ENCODE results near the gene SNX9.
A peak's percentile ranks its signal among the peaks of the same experiment; 100 is the strongest.
"Not testable (repeated sequence)": the region's sequence is repeated elsewhere in the genome, so short reads cannot be mapped to it uniquely, and the experiment has no call there.

SNX9 gene

DNA sequence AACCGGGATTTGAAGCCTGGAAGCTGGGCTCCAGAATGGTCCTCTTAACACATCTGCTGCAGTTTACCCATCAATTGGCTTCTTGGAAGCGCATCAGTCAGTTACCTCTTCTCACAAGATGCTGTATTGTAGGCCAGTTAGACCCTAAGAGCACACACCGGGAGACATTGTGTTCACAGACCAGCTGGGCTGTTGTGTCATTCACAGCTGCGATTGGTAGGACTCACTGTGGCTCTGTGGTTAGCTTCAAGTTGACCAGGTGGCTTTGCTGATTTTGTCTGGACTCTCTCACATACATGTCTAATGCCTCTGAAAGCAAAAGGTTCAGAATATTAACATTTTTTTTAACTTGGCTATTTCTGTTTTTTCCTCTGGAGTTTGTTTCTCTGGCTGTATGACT is 64.8 kb downstream of the SNX9 start:
- no peak for DNase-seq (ENCODE audit: low read depth)

DNA sequence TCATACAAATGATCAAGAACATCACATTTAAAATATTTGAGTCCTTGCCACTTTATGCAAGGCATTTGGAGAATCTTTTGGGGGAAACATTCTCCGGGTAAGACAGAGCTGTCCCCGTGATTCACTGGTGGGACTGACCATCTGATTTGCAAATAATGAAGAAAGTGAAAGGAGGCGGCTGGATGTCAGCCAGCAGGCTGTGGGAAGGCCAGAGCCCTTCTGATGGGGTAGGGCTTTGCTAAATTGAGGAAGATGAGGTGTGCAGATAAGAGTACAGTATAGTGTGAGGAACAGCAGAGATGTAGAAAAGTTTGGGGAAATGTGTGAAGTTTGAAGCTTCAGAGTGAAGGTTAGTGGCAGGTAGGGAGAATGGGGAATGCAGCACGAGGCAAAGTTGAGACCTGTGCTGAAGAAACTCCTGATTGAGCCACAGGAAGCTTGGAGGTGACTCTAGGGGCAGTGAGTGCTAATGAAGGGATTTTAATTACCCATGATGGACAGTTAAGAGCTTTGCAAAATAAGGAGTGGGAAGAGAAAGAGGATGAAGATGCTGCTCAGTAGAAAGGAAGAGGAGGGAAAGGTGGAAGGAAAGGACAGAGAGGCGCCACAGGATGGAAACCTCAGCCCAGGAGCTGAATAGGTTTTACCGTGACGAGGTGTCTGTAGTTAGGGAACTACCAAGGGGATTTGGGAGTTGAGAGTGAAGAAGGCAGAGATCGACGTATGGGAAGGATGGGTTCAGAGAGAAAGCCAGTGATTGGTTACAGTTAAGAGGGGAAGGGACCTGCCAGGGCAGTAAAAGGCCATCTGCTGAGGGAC is 68.7 kb downstream of the SNX9 start:
- no peak for DNase-seq (ENCODE audit: low read depth)

DNA sequence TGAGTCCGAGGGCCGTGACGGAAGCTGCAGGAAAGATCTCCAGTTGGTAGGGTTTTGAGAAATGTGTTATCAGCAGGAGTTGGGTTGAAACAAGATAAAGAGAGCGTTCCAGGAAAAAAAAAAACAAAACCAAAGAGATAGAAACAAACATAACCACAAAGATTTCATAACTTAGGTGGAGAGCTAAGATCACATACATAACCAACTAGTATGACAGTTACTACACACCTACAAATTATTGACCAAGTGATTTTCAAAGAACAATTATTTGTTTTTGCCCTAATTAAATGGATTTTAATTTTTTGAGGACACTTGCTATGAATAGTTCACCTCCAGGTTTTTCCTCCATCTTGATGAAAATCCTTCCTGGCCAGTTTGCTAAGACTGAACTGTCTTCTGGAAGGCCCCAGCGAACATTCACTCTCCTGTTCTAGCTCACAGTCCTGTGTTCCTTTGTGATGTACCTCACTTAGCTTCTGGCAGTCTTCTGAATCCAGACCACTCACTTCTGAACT is 69.4 kb downstream of the SNX9 start:
- no peak for DNase-seq (ENCODE audit: low read depth)

DNA sequence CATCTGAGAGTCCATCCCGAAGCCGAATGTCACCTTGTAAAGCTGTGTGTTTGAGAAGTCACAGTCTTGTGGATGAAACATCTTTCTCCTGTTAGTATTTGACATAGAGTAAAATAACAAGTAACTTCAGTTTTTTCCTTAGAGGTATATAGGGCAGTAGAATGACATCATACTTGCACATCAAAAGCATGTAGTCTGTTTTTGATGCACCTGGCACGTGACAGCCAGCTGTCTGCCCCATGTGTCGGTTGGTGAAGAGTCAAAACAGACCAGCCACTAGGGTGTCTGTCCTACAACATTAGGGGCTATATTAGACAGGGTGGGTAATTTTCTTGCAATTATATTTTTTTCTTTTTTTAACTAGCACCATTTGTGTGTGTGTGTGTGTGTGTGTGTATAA is 70.2 kb downstream of the SNX9 start:
- DNase-seq (ENCODE audit: low read depth): no peak

DNA sequence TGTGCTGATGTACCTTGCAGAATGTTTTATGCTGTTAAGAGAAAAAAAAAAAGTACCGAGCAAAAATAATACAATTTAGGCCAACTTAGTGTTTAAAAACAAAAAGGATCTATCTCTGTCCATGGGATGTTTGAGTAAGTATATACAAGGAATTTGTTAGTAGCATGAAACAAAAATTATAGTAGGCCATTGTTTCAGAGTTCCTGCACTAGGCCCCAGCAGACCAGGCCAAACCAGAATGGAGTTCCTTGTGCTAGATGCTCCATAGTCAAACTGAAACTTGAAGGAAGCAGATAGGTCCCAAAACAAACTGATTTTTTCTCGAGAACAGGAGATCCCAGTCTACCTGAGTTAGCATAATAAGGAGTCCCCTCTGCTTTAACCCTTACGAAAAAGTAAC is 72.5 kb downstream of the SNX9 start:
- DNase-seq (ENCODE audit: low read depth): no peak

DNA sequence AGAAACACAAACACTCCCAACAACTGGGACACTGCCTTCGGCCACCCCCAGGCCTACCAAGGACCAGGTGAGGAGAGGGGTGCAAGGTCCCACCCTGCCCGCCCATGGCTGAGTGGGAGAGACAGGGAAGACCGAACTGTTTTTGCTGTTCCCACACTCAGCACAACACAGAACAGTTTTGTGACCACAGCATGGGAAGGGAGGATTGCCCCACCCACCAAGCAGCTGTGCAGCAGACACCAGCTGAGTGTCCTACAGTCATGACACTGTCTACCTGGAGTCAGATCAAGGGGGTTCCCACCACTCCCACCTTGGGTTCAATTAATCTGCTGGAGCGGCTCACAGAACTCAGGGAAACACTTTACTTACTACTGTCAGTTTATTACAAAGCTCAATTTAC is 73.9 kb downstream of the SNX9 start:
- DNase-seq (ENCODE audit: low read depth): no peak

DNA sequence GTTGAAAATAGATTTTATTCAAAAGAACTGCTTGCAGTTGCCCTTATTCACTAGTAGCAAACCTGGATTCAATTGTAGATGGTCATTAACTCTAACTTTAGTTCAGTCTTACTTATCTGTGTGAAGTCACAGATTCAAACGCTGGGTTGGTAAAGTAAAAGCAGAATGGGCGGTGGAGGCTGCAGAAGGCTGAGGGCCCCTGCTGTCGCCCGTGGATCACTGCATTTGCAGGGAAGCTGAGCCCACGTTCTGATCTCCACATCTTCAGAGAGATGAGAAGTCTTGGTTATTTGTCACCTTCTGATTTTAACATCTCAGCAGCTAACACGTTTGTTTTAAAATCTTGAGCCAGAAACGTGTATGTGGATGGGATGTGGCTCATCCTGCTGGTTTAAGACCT is 75.1 kb downstream of the SNX9 start:
- DNase-seq (ENCODE audit: low read depth): no peak

DNA sequence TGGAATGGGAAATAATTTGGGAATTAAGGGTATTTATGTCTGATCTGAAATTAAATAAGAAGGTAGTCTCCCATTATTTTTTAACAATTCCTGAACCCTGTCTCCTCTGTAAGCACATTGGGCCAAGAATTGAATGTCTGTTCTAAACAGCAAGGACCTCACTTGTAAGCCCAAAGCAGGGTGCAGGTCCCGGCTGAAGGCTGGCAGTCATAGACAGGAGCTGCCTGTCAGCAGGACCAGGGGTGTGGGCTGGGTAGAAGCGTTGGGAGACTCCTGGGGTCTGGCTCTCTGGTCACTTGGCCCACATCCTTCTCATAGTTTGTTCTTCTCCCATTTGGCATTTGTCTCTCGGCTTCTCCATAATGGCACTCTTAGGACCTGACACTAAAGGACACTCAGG is 75.6 kb downstream of the SNX9 start:
- no peak for DNase-seq (ENCODE audit: low read depth)

DNA sequence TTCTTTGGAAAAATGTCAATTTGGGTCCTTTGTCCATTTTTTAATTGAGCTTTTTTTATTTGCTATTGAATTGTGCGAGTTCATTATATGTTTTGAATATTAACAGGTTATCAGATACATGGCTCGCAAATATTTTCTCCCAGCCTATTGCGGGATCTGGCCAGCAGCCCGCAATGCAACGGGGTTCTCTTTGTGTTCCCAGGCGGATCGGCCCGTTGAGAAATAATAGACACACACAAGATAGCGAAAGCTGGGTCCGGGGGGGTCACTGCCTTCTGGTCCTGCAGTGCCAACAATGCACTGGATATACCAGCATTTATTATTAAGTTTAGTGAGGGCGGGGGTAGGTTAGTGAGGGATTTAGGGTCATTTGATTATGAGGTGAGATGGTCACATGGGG is 77.2 kb downstream of the SNX9 start:
- DNase-seq (ENCODE audit: low read depth): not testable (repeated sequence)

DNA sequence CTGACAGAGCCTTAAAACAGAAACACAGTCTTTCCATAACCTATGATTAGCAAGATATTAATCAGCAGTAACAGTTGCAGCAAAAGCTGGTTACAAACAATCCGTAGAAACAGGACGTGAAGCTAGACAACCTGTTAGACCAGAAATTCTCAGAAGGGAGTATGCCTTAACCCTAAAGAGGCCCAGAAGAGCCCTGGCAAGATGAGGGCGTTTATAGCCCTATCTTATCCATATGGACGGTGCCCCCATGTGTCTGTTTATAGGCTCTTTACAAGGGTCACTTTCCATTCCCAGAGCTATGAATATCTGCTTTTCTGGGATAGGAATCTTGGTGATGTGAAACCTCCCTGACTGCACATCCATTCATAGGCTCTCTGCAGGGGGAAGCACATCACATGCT is 77.7 kb downstream of the SNX9 start:
- peak; percentile 11 for DNase-seq (ENCODE audit: low read depth)

DNA sequence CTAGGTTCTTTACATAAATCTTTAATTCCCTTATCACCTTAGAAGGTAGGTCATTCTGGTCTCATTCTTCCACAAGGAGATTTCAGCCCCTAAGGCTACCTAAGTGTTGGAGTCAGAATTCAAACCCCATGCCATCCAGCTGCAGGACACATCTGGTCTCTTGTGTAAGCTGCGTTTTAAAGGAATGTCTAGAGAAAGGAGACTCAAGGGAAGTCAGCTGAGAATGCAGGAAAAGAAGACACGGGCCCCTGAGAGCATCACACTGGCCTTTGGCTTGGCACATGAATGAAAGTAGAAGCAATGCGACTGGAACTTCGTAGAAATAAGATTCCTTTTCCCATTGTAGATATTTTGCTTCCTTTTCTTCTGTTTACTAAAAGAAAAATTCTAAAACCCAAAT is 82.0 kb downstream of the SNX9 start:
- no peak for DNase-seq (ENCODE audit: low read depth)

DNA sequence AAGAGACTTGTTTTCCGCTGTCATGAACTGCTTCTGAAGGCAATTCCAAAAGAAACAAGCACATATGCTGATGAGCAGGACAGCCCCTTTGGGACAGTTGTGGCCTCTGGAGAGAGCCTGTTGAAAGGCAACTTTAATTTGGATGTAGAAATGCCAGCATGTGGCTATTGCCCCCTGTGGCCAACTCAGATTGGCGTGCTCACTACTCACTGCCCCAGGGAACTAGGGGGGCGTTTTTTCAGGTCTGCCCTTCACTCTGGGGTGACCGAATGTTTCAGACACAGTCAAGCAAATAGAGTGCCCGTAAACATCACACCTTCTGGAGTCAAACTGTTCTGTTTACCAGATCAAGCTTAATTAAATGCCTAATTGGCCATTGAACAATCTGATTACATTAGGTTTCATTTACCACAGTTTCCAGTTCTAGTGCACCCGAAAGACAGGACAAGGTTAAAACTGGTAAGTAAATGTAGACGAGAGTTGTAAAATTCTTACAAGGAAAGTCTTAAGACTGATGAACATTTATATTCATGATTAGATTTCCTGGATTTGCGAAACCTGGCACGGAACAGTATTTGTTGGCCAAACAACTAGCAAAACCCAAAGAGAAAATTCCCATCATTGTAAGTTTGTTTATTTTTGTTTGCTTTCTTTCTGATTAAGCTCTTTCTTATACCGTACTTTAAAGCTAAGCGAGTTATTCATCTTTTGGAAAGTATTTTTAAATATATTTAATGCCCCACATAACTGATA is 82.7 kb downstream of the SNX9 start:
- no peak for DNase-seq (ENCODE audit: low read depth)

DNA sequence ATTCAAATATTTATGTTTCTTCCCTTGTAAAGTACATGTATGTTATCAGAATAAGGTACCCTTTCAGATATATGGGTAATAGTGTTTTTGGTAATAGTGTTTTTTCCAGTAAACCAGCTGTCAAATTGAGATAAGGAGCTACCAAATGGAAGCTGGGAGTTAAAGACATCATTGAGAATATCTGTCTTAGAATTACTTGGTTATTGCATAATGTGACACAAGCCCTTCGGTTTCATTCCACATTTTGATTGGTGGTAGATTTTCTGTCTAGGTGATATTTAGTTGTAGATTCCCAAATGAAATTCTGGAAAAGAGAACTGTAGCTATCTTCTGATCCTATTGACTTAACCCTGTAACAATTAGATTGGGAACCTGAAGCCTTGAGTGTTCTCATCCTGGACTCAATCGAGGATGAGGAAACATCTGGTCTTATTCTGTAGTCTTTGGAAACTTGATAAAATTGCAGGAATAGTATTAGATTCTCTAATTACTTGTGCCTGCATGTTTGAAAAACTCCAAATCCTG is 83.6 kb downstream of the SNX9 start:
- DNase-seq (ENCODE audit: low read depth): no peak

DNA sequence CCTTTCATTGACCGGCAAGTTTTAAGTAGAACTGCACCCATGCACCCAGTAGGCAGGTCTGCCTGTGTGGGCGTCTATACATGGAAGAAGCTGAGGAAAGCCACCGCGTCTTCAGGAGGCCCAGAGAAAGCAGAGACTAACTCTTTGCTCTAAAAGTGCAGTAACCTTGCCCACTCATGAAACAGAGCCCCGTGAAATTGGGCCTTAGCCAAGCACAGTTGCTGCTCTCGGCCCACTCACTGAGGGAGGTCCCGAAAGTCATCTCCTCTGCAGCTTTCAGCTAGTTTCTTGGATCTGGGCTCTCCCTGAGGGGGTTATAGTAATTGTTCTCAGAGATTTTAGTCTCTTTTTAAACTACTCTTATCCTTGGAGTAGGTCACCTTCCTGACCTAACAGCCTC is 84.6 kb downstream of the SNX9 start:
- no peak for DNase-seq (ENCODE audit: low read depth)

DNA sequence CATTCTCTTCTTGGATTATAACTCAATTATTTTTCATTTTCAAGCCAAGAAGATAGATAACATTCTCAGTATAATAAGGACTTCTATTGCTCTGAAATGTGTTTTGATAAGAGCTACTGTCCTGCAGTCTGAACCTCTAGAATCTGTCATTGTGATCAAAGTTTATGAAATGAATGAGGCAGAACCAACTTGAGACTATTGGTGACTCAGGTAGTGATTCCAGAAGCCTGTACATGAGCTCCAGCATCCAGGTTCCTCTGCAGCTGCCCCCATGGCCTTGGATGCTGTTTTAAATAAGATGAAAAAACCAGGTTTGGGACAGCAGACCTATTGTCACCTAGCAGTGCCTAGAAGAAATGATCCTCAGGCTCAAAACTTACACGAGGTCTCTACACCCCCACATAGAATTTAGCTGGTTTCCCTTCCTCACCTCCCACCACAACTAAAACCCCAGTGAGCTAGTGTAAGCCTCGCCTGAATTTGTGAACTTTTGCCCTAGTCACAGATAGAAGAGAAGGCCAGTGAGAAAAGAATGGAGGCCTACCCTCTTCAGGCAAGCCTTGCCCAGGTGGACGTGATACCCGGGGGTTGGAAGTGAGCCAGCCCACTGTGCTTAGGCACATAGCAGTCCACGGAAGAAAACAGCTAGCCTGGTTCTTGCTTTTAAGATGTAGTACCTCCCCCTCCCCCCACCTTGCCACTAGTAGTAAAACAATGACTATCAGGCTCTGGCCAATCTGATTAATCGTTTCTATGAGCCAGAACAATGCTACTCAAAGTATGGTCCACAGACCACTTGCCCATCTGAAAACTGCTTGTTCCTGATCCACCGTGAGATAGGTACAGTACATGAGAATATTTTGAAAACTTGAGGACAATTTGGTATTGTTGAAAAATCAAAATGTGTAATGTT is 85.6 kb downstream of the SNX9 start:
- no peak for DNase-seq (ENCODE audit: low read depth)

DNA sequence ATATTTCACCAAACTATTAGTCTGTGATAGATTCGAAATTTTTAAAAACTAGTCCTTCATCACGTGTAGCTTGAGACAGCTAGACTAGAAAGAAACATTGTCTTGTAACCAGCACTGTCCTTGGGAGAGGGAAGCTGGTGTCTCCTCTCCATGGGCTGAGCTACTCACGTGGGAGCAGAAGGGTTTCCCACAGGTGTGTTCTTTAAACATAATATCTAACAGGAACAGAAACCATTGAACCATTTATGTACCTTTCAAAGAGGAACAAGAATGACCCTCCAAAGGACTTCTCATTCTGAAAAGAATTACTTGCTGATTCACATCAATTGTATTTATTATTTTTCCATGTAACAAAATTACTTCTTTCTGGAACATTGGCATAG is 86.2 kb downstream of the SNX9 start:
- no peak for DNase-seq (ENCODE audit: low read depth)

DNA sequence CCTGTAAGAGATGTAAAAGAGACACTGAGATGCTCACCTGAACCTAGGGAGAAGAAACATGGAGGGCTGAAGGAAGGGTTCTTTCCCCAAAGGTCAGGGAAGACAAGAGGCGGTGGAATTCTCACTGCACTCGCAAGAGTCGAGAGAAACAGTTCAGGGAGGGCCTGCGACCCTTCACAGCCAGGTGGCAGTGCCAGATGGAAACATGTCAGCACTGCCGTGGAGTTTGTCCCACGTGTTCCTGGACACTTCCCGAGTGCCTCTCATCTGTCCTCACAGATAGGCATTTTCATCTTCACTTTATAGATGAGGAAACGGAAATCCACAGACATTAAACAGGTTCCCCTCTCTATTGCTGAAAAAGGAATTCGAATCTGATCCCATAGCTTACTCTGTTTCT is 88.2 kb downstream of the SNX9 start:
- no peak for DNase-seq (ENCODE audit: low read depth)

DNA sequence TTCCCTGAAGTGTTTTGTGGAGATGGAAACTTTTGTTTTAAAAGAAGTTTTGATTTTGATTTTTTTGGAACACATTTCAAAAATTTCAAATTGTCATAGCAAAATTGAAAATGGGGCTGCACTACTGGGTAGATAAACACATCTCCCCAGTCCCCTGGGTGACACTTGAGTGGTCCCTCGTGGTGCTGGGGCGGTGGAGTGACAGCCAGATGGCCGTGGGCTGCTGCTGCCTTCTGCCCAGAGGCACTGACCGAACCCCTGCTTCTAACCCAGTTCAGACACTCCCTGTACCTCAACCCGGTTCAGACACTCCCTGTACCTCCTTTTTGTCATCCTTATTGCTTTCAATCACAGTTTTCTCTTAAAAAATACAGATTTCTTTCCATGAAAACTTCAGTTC is 88.7 kb downstream of the SNX9 start:
- DNase-seq (ENCODE audit: low read depth): no peak

DNA sequence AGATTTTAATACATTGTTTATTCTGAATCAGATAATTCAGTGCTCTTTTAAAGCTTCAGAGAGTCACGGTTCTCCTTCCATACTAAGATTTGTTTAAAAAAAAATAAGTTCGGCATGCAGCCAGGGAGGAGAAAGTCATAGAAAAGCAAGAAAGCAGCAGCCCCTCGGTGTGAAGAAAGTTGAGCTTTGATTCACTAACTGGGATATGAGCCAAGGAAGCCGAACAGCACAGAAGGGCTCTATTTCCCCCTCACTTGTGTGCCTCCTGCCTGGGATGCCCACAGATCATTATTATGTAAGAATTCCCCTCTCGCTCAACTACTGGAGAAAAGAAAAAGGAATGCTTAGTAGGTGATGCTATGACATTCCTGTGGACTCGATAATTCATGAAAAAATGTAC is 89.3 kb downstream of the SNX9 start:
- DNase-seq (ENCODE audit: low read depth): peak; percentile 80

DNA sequence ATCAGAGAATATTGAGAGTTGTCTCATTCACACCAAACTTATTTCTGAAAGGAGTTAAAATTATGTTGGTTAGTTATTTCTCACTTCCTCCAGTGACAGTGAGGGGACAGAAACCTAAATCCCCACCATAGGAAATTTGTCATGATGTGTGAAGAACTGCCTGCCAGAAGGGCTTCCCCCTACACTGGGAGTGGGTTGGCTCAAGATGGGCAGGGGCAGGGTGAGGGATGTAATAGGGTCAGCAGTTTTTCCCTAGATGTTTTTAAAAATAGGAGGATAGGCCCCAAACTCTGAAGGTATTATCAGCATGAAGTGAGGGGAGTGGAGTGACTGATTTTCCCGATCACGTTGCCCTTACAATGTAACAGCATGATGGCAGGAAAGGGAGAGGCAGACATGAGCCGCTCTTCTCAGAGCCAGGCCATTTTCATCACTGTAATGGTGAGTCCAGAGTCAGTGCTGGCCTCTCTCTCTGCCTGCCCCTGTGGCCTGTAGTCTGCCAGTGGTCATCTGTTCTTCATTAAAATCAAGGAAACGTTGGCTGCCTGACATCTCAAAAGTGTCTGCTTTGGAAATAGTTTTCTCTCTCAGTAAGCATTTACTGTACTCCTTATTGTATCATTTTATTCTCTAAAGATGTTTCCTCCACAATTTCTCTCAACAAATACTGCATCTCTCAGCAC is 98.8 kb downstream of the SNX9 start:
- no peak for DNase-seq (ENCODE audit: low read depth)

DNA sequence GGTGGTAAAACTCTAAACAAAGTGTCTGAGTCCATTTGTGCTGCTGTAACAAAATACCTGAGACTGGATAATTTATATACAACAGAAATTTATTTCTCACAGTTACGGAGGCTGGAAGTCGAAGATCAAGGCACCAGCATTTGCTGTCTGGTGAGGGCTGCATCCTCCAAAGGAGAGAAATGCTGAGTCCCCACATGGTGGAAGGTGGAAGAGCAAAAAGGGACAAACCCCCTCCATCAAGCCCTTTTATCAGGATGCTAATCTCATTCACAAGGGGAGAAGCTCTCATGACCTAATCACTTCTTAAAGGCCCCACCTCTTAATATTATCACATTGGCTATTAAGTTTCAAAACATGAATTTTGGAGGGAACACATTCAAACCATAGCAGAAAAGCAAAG is 102.7 kb downstream of the SNX9 start:
- DNase-seq (ENCODE audit: low read depth): no peak

DNA sequence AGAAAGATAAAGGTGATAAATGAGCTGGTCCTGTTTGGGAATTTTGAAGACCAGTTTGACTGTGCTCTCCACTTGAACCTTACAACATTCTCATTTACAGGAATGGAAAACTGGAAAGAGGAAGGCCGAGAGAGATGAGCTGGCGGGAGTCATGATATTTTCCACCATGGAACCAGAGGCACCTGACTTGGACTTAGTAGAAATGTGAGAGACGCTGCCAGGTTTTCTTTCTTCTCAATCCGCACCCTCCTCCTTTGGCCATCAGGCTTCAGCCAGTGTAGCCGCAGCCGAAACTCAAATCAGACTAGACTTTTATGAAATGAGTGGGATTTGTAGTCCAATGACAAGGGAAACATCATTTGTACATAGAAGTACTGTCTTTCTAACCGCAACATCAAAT is 104.0 kb downstream of the SNX9 start:
- DNase-seq (ENCODE audit: low read depth): no peak
